ENCODE measurements around the gene NME4.

Gene NME4

GRCh38 chr16:379183-379960 is 17.6 kb upstream of the NME4 start:
- TF ChIP-seq CTCF (IDR thresholded peaks at IDR 0.05; ENCODE audit: control insufficient read depth, insufficient read depth, low read depth, low read length, missing control alignments): no peak
- DNase-seq (ENCODE audit: low read depth): no peak

GRCh38 chr16:379961-380761 is 16.8 kb upstream of the NME4 start:
- TF ChIP-seq CTCF (IDR thresholded peaks at IDR 0.05; ENCODE audit: control insufficient read depth, insufficient read depth, low read depth, low read length, missing control alignments): no peak
- no peak for DNase-seq (ENCODE audit: low read depth)
- H3K4me3 ChIP-seq (ENCODE audit: control insufficient read depth, low read depth, low read length): peak overlapping the region; percentile 90

More at GRCh38 chr16:379183-379960, 17.6 kb upstream of the NME4 start:
- H3K4me3 ChIP-seq (ENCODE audit: control insufficient read depth, low read depth, low read length): no peak overlapping the region

GRCh38 chr16:380762-381011 is 16.3 kb upstream of the NME4 start:
- H3K4me3 ChIP-seq (ENCODE audit: control insufficient read depth, low read depth, low read length): peak overlapping the region; percentile 90
- no peak for DNase-seq (ENCODE audit: low read depth)
- no peak for TF ChIP-seq CTCF (IDR thresholded peaks at IDR 0.05; ENCODE audit: control insufficient read depth, insufficient read depth, low read depth, low read length, missing control alignments)

GRCh38 chr16:381012-381788 is 15.8 kb upstream of the NME4 start:
- DNase-seq (ENCODE audit: low read depth): no peak
- TF ChIP-seq CTCF (IDR thresholded peaks at IDR 0.05; ENCODE audit: control insufficient read depth, insufficient read depth, low read depth, low read length, missing control alignments): no peak

GRCh38 chr16:381789-382717 is 14.9 kb upstream of the NME4 start, which contains the start of gene PGAP6:
Gene PGAP6, minus strand, starts transcription at chr16:381978. Its CDS starts 157 bp downstream, at chr16:381821.
- peak within 1 kb of the TSS; percentile 90 for H3K4me3 ChIP-seq (ENCODE audit: control insufficient read depth, low read depth, low read length)
- no peak for DNase-seq (ENCODE audit: low read depth)
- no peak for TF ChIP-seq CTCF (IDR thresholded peaks at IDR 0.05; ENCODE audit: control insufficient read depth, insufficient read depth, low read depth, low read length, missing control alignments)

More at GRCh38 chr16:381012-381788, 15.8 kb upstream of the NME4 start:
- peak overlapping the region; percentile 90 for H3K4me3 ChIP-seq (ENCODE audit: control insufficient read depth, low read depth, low read length)
